ENCODE results near the gene SLC16A14. TPM values are rescaled to one million over a fixed set of nuclear protein-coding genes. Genes with fewer than 3 reads are reported as not detected.
A peak's percentile ranks its signal among the peaks of the same experiment; 100 is the strongest.

The SLC16A14 gene
- total RNA-seq, 1 donor from 2014 or later: 9.7 TPM

DNA sequence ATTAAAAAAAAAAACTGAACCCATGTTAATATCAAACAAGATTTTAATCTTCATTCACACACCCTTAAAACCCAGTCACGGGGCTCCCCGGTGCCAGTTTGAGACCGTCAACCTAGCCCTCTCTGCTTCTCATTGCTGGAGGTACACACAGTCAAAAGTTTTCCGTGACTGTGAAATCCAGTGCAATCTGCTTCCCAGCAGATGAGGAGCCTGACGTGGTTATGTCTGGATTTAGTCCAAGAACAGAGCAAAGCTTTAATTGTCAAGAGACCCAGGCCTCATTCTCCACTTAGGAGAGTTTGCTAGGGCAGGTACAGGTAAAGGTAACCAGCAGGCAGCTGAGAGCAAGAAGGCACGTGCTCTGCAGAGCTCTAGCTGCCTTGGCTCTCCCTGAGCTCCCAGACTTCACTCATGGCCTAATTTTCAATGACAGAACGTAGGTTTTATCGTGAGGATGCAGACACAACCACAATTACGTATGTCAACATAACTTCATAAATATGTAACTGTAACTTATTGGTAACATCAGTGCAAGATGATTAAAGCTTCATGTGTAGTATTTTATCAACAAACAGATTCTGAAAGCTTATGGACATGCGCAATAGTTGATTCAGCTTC, 56.3 kb downstream of the SLC16A14 start:
- peaks cover 9% of the 10 kb centered on the region for H3K36me3 Mint-ChIP-seq
- H3K4me3 Mint-ChIP-seq: no peak overlapping the region
- no peaks in the 10 kb centered on the region for H3K27me3 Mint-ChIP-seq (ENCODE audit: low read depth)
- H3K9me3 Mint-ChIP-seq: peaks cover 12% of the 10 kb centered on the region
- no peak for DNase-seq (ENCODE audit: low spot score in 2 of 2, unreplicated experiment in 2 of 2)
- H3K4me1 Mint-ChIP-seq: no peaks in the 10 kb centered on the region
- TF ChIP-seq, protein P1, sequence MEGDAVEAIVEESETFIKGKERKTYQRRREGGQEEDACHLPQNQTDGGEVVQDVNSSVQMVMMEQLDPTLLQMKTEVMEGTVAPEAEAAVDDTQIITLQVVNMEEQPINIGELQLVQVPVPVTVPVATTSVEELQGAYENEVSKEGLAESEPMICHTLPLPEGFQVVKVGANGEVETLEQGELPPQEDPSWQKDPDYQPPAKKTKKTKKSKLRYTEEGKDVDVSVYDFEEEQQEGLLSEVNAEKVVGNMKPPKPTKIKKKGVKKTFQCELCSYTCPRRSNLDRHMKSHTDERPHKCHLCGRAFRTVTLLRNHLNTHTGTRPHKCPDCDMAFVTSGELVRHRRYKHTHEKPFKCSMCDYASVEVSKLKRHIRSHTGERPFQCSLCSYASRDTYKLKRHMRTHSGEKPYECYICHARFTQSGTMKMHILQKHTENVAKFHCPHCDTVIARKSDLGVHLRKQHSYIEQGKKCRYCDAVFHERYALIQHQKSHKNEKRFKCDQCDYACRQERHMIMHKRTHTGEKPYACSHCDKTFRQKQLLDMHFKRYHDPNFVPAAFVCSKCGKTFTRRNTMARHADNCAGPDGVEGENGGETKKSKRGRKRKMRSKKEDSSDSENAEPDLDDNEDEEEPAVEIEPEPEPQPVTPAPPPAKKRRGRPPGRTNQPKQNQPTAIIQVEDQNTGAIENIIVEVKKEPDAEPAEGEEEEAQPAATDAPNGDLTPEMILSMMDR (IDR thresholded peaks at IDR 0.05; ENCODE audit: unreplicated experiment): no peak
- peak overlapping the region; percentile 68 for H3K27ac Mint-ChIP-seq

DNA sequence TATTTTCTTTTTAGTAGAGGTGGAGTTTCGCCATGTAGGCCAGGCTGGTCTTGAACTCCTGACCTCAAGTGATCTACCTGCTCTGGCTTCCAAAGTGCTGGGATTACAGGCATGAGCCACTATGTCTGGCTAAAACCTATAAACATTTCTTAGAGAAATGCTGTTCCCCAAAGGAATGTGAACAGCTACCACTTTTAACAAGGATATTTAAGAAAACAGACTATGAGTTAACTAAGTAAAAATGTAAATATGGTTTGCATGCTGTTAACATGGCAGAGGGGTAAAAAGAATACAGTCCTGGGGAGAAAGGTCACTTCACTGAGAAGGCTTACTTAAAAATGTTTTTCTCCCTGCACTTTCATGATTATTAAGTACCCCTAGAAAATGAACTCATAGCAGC, 57.1 kb downstream of the SLC16A14 start:
- H3K27me3 Mint-ChIP-seq (ENCODE audit: low read depth): no peaks in the 10 kb centered on the region
- peaks cover 9% of the 10 kb centered on the region for H3K36me3 Mint-ChIP-seq
- peaks cover 12% of the 10 kb centered on the region for H3K9me3 Mint-ChIP-seq
- no peaks in the 10 kb centered on the region for H3K4me1 Mint-ChIP-seq
- no peak overlapping the region for H3K27ac Mint-ChIP-seq
- no peak for DNase-seq (ENCODE audit: low spot score in 2 of 2, unreplicated experiment in 2 of 2)
- TF ChIP-seq, protein P1 (IDR thresholded peaks at IDR 0.05; ENCODE audit: unreplicated experiment): no peak
- H3K4me3 Mint-ChIP-seq: no peak overlapping the region

DNA sequence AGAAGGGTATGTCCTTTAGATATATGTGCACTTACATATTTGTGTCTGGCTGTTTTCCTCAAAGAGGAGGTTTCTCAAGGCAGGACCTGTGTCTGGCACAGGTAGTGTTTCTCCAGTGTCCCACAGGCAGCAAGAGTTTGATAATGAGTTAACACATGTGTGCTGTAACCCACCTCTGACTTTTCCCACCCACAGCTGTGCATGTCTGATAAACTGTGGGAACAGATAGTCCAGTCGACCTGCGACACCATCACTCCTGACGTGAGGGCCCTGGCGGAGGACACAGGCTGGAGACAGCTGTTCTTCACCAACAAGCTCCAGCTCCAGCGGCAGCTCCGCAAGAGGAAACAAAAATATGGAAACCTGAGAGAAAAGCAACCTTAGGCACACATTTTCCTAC, 58.2 kb downstream of the SLC16A14 start:
- no peak for DNase-seq (ENCODE audit: low spot score in 2 of 2, unreplicated experiment in 2 of 2)
- Mint-ChIP-seq H3K27ac (no peak overlapping the region), H3K36me3 (peaks cover 5% of the 10 kb centered on the region), H3K27me3 (ENCODE audit: low read depth) (no peaks in the 10 kb centered on the region), H3K9me3 (peaks cover 6% of the 10 kb centered on the region), H3K4me1 (no peaks in the 10 kb centered on the region), H3K4me3 (no peak overlapping the region)
- TF ChIP-seq, protein P1 (IDR thresholded peaks at IDR 0.05; ENCODE audit: unreplicated experiment): no peak

DNA sequence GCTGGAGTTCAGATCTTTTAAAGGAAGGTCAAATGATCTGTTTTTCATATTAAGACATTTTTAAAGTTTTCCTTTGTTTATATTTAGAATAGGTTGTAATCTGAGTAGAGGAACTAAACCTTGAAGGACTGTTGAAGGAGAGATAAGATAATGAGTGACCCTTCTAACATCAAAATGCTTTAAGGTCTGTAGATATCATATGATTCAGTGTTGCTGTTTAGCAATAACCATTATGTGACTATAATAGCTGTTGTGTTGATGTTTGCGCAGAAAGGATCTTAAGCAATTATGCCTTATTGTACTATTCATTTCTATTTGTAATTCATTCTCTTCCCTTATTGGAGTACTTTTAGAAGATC, 60.0 kb downstream of the SLC16A14 start:
- DNase-seq (ENCODE audit: low spot score in 2 of 2, unreplicated experiment in 2 of 2): no peak
- Mint-ChIP-seq H3K36me3 (peaks cover 6% of the 10 kb centered on the region), H3K4me1 (no peaks in the 10 kb centered on the region), H3K27ac (no peak overlapping the region), H3K9me3 (no peaks in the 10 kb centered on the region), H3K27me3 (ENCODE audit: low read depth) (no peaks in the 10 kb centered on the region), H3K4me3 (no peak overlapping the region)
- TF ChIP-seq, protein P1 (IDR thresholded peaks at IDR 0.05; ENCODE audit: unreplicated experiment): no peak

DNA sequence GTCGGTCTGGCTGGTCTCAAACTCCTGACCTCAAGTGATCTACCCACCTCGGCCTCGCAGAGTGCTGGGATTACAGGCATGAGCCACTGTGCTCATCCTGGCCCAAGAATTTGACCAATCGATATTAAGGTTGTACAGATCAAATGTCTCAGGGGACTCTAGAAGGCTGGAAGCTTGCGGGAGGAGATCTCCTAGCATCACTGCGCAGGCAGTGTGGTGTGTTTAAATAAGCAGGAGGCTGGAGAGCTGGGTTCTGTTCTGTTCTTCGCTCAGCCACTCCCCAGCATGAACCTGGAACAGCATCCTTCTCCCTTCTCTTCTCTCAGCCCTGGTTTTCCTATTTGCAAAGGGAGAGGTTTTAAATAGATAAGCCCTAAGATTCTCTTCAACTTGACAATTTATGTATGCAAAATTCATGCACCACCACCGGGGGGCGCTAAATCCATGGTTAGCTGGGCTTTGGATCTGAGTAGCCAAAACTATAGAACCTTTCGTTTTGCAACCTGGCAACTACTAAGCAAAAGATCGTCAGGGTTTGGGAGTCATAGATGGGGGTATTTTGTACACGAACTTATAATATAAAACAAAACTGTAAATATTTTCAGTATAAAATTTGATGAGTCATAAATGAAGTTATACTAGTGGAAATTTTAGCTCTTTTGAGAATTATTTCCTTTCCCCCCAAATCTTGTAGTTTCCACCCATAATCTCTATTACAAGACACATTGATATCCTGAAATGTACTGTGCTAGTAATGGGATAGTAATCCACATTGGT, 60.6 kb downstream of the SLC16A14 start:
- DNase-seq (ENCODE audit: low spot score in 2 of 2, unreplicated experiment in 2 of 2): peak in 1 of 2 experiments; percentile 70
- Mint-ChIP-seq H3K4me1 (no peaks in the 10 kb centered on the region), H3K9me3 (no peaks in the 10 kb centered on the region), H3K27ac (no peak overlapping the region), H3K27me3 (ENCODE audit: low read depth) (no peaks in the 10 kb centered on the region), H3K36me3 (peaks cover 6% of the 10 kb centered on the region), H3K4me3 (no peak overlapping the region)
- TF ChIP-seq, protein P1 (IDR thresholded peaks at IDR 0.05; ENCODE audit: unreplicated experiment): peak; percentile 79
